Lower leg skin (tissue), 3 donors: Measurements from ENCODE around the gene CELSR3.

Experiments
- CTCF ChIP-seq, 3 donors: fragments of 450-650 bp; IDR thresholded peaks; one replicate each; pipeline ENCODE4 v1.5.1; 2016; ENCODE audit warnings: antibody characterized with exemption in 3 of 3, mild to moderate bottlenecking in 3 of 3, moderate library complexity in 2 of 3
- POLR2A ChIP-seq, 2 donors: fragments of 450-650 bp; IDR thresholded peaks; one replicate each; pipeline ENCODE4 v1.6.1; 2016 to 2017; ENCODE audit warnings: antibody characterized with exemption in 2 of 2, mild to moderate bottlenecking in 1 of 2, moderate library complexity in 1 of 2

DNA sequence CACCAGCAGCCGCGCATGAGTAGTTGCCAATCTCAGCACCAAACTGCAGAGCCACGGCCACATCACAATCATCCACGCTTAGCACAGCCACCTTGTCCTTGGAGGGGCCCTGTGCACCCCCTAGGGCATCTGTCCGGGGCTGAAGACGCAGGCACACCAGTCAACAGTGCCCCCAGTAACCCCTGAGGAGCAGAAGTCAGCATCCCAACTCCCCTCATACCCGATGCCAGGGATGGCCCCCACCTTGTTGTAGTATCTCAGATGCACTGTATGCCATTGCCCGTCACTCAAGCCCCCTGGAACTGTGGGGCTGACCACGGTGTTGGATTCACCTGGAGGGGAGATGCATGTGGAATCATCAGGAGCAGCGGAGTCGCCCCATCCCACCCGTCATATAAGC is 7.6 kb downstream of the CELSR3 start:
- no peak for TF ChIP-seq CTCF (IDR thresholded peaks at IDR 0.05)
- no peak for TF ChIP-seq POLR2A (IDR thresholded peaks at IDR 0.05)
